HG02973 (cell line): ENCODE data around the gene NOC3L.

Experiments
- ATAC-seq: cut with Tn5 transposase; IDR thresholded peaks from one replicate; pipeline ENCODE4 v1.9.1; 2021; ENCODE audit warnings: moderate library complexity; ENCODE audit not compliant: unreplicated experiment

NOC3L gene

DNA sequence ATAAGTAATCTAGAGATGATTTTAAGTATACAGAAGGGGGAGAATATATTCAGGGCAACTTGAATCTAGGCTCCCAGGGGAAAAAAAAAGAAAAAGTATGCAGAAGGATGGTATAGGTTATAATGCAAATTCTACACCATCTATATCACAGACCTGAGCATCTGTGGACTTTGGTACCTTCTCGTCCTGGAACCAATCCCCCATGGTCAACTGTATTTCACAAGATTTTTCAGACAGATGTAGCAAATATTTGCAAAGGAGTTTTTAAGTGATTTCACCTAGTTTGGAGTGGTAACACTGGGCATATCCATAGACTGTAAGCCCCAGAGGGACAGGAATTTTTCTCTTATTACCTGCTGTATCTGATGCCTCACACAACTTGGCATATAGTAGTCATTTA, 58.8 kb downstream of the NOC3L start:
- no peak for ATAC-seq

DNA sequence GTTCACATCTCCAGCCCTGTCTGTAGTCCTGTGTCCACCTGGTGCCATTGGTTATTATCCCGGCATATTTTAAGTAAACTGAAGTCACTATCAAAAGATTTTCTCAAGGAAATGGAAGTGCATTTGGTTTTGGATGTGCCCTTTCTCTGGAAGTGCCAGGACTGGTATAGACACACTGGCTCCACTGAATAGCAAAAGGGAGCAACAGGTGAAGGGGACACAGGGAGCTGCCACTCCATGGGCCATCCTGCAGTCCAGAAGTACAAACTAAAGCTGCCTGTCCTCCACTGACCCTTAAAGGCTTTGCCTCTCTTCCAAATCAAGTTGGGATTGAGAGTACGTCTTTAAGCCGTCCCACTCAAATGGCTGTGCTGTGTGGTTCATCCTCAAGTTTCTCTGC, 62.7 kb downstream of the NOC3L start:
- ATAC-seq, result no peak

DNA sequence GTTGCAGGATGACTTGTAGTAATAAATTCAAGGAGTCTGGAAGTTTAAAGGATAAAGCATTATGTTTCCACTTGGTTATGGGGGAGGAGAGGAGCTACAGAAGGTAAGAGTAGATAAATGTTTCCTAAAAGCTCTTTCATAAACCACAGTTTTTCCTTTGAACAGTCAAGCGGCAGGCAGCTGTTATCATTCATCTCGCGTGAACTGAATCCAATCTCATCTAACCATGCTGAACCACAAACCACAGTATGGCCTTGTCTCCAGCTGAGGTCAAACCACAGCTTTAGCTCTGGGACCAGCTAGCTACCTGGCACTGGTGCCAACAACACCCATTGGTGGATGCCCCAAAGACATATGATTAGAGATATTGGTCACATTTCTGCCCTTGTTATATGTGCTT, 63.3 kb downstream of the NOC3L start:
- no peak for ATAC-seq

DNA sequence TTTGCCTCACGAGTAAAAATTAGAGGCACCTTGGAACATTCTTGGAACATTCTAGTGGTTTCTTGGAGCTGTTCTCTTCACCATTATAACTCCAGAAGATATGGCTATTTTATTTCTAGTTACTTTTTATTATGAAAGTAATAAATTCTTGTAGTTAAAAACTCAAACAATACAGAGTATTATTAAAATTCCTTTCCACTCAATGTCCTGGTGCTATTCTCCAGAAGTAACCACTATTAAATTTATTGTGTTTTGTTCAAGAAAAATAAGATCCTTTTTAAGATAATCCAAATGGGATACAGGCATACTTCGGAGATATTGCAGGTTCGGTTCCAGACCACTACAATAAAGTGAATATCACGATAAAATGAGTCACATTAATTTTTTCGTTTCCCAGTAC, 68.6 kb downstream of the NOC3L start:
- no peak for ATAC-seq

DNA sequence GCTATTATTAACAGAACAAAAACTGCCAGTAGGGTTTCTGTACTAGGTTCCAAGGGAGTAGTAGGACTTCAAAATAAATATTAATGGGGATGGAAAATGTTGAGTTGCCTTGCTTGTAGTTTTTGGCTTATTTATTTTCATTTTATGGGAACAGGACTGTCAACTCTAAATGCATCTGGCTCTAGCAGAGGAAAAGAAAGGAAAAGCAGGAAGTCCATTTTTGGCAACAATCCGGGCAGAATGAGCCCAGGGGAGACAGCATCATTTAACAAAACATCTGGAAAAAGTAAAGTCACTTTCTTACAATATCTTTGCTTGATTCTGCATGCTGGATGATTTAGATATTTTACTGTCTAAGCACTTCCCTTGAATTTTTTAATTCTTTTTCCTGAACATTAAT, 69.4 kb downstream of the NOC3L start:
- ATAC-seq, result no peak

DNA sequence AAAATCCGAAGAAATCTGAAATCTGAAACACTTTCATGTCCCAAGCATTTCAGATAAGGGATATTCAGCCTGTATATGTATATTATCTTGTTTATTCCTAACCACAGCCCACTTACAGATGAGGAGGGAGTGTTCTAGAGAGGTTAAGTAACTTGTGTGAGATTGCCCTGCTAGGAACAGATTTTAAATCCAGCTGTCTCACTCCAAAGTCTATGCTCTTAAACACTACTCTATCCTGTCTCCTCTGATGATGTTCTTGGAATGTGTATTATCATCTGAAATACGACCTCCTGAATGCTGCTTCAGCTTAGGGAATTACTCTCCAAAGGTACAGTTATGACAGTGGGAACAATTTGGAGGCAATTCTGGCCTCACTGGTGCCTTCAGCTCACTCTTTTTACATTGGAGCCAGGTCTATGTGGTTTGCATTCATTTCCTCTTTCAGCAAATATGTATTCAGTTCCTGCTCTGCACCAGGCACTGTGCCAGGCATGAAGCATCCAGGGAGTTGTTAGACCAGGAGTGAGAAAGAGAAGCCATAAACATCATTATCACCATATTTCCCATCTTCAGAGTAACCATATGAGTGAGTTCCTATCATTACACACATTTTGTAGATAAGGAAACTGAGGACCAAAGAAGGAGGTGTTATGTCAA, 70.2 kb downstream of the NOC3L start:
- ATAC-seq, result no peak

DNA sequence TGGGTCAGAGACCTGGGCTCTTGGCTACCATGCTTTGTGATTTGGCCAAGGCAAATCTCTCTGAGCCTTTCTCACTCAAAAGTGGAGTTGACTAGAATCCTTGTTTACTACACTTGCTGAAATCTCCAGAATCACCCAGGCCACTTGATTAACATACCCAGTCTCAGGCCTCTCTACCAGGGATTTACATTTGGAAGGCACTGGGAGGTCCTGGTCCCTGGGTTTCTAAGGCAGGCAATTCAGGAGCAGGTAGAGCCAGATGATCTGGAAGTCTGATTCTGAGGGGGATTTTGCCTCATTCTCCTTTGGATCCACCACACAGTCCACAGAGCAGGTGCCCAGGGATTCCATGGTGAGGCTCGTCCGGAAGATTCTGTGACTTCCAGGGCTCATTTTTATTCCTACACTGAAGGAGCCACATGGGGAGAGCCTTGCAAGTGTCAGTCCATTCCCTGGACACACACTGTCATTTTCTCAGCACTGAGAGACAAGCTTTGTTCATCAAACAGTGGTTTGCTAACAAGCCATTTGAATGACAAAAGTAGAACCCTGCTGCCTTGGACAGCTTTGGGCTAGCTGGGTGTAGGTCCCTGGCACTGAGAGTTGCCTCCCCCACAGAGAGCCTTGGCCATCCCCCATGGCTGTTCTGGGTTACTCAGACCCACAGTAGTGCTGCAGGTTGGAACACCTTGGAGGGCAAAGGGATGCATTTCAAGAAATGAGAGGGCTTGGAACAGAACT, 74.2 kb downstream of the NOC3L start:
- no peak for ATAC-seq

DNA sequence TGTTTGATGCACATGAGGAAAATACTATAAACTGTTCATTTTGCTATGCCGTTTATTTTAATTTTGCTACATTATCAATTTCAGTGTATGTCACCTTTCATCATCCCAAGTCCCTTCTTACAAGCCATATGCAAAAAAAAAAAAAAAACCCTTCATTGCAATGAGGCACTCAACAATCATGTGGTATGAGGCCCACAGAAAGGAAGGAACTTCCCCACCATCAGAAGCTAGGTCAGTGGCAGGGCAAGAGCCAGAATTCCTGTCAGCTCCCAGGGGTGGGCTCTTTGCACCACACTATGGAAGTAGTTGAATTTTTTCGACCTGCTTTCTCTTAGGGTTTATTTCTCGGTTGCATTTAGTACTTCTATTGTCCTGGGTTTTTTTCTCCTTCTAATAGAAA, 75.4 kb downstream of the NOC3L start:
- no peak for ATAC-seq

DNA sequence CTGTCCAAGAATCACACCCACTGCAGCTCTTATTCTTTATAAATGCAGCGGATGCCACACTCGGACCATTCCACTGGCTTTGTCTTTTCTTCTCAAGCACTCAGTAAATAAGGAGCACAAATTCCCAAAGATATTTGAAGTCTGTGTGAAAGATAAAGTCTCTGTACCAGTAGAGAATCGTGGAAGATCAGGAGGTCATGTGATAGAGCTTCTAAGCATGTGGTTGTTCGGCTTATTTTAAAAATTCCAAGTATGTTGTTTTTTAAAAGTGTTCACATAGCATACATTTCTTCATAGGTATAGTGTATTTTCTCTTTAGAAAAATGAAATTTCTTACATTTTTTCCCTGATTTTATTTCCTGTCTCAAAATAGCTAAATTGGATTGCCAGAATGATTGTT, 75.8 kb downstream of the NOC3L start:
- no peak for ATAC-seq

DNA sequence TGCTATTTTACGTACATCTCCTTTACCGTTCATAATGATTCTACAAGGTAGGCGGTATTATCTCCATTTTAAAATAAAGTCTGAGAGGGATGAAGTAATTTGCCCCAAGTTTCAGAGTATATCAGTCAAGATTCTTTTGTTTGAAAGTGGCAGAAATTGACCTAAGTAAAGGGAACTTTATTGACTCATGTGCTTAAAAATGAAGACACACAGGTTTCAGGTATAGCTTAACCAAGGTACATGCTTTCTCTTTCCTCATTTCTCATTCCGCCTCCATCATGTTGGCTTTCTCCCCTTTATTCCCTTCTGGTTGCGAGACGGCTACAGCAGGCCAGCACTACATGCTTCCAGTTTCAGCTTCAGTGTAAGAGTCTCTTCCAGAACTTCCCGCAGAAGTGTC, 77.5 kb downstream of the NOC3L start:
- ATAC-seq, result no peak
